ENCODE measurements around the gene KCNE4.

DNA sequence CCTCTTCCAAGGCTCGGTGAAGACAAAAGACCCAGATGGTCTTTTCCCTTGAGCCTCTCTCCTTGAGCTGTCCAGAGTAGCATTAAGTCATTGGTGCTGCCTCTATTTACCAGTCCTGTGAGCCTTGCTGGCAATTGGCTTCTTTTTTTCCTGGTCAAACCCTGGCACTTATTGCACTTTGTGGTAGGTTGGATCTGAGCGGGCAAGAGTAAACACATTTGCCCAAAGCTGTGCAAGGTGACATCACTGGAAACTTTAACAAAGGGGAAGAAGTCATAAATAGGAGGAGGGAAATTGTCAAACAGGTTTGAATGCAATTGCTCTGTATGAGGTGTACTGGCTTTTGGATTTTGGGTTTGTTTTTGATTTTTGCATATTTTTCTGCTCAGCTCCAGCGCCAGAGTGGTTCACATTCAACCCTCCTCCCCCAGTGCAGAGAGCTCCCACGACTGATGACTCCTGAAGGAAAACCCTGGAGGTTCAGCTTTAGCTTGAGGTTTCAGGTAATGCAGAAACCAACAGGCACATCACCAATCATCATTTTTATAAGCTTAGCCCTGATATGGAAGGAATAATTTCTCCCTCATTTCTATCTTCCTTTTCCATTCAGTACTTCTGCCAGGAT is 8.3 kb downstream of the KCNE4 start:
- no peak for TF ChIP-seq EP300 (IDR thresholded peaks at IDR 0.05)
- TF ChIP-seq, protein P1, sequence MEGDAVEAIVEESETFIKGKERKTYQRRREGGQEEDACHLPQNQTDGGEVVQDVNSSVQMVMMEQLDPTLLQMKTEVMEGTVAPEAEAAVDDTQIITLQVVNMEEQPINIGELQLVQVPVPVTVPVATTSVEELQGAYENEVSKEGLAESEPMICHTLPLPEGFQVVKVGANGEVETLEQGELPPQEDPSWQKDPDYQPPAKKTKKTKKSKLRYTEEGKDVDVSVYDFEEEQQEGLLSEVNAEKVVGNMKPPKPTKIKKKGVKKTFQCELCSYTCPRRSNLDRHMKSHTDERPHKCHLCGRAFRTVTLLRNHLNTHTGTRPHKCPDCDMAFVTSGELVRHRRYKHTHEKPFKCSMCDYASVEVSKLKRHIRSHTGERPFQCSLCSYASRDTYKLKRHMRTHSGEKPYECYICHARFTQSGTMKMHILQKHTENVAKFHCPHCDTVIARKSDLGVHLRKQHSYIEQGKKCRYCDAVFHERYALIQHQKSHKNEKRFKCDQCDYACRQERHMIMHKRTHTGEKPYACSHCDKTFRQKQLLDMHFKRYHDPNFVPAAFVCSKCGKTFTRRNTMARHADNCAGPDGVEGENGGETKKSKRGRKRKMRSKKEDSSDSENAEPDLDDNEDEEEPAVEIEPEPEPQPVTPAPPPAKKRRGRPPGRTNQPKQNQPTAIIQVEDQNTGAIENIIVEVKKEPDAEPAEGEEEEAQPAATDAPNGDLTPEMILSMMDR (IDR thresholded peaks at IDR 0.05) = no peak
